Uterus (tissue), 4 donors: Measurements from ENCODE around the gene CPM. TPM values are rescaled to one million over a fixed set of nuclear protein-coding genes. Genes with fewer than 3 reads are reported as not detected.
"Not testable (repeated sequence)": the region's sequence is repeated elsewhere in the genome, so short reads cannot be mapped to it uniquely, and the experiment has no call there.

ENCODE experiments used
- DNase-seq, 2 donors: peaks; one replicate each; pipeline ENCODE4 v3.0.0-alpha.2; 2019 to 2020
- H3K27ac ChIP-seq, 2 donors: fragments of 200-600 bp; sonication (generic); 1 replicate in 1 of 2; 2 replicates in 1 of 2; pipeline ENCODE4 v1.5.1; 2016 to 2018
- H3K27me3 ChIP-seq, 2 donors: fragments of 200-600 bp; sonication (generic); one replicate each; pipeline ENCODE4 v1.5.1; 2018 to 2019; ENCODE audit warnings: control low read depth in 1 of 2
- H3K36me3 ChIP-seq, 2 donors: fragments of 200-600 bp; sonication (generic); one replicate each; pipeline ENCODE4 v1.5.1; 2019; ENCODE audit warnings: control low read depth in 1 of 2
- H3K4me1 ChIP-seq, 2 donors: fragments of 200-600 bp; sonication (generic); one replicate each; pipeline ENCODE4 v1.5.1; 2018 to 2019; ENCODE audit warnings: control low read depth in 1 of 2
- H3K4me3 ChIP-seq, 2 donors: fragments of 200-600 bp; sonication (generic); 1 replicate in 1 of 2; 2 replicates in 1 of 2; pipeline ENCODE4 v1.5.1; 2018 to 2019; ENCODE audit warnings: mild to moderate bottlenecking in 1 of 2
- H3K9me3 ChIP-seq, 2 donors: fragments of 200-600 bp; sonication (generic); one replicate each; pipeline ENCODE4 v1.5.1; 2019; ENCODE audit warnings: control low read depth in 1 of 2
- CTCF ChIP-seq, 4 experiments: fragments of 200-600 bp in 2 of 4; fragments of 450-650 bp in 2 of 4; sonication (generic) in 2 of 4; IDR thresholded peaks; one replicate each; pipeline ENCODE4 v1.5.1; 2016 to 2019; ENCODE audit warnings: antibody characterized with exemption in 4 of 4, mild to moderate bottlenecking in 2 of 4, moderate library complexity in 1 of 4
- POLR2A ChIP-seq, 2 donors: fragments of 450-650 bp; IDR thresholded peaks; one replicate each; pipeline ENCODE4 v1.6.1; 2016; ENCODE audit warnings: antibody characterized with exemption in 2 of 2, mild to moderate bottlenecking in 1 of 2, moderate library complexity in 1 of 2
- intact Hi-C: fragments of 100-400 bp; cut with DNase I; formaldehyde crosslinking; loops from one replicate; pipeline ENCODE4 v1.15.1; 2023; ENCODE audit warnings: low total_unique reads
- small RNA-seq: library from RNA; depleted of rRNA; stranded (forward); fragments of <200 nt; gene quantifications from one replicate; pipeline ENCODE3, GENCODE V24; 2016
- total RNA-seq, 4 donors: library from RNA; depleted of rRNA in 3 of 4; stranded (reverse); fragments of >200 nt in 3 of 4; gene quantifications; one replicate each; pipeline versions ENCODE4 v1.1.0 to v1.2.4, GENCODE V29; 2014 to 2023
- donor health status: DM: yes; HTN: yes; CAD: no.

CPM gene
- total RNA-seq, 4 donors from 2014 or later, result 4.4 to 20.0 (median 10.7) TPM

GRCh38 chr12:68805592-68806120 is 127.3 kb downstream of the CPM start:
- Histone ChIP-seq H3K9me3 (no peaks in the 10 kb centered on the region), H3K36me3 (no peaks in the 10 kb centered on the region), H3K4me1 (no peaks in the 10 kb centered on the region), H3K4me3 (no peak overlapping the region), H3K27me3 (no peaks in the 10 kb centered on the region), H3K27ac (no peak overlapping the region)
- TF ChIP-seq POLR2A (IDR thresholded peaks at IDR 0.05), result no peak
- TF ChIP-seq CTCF (IDR thresholded peaks at IDR 0.05), result no peak
- no peak for DNase-seq
- intact Hi-C loops, result no loop called here

- Histone ChIP-seq H3K9me3 (no peaks in the 10 kb centered on the region), H3K4me3 (no peak overlapping the region), H3K4me1 (no peaks in the 10 kb centered on the region), H3K27ac (no peak overlapping the region), H3K36me3 (no peaks in the 10 kb centered on the region), H3K27me3 (no peaks in the 10 kb centered on the region)
- TF ChIP-seq CTCF (IDR thresholded peaks at IDR 0.05), result no peak
- no peak for TF ChIP-seq POLR2A (IDR thresholded peaks at IDR 0.05)
- DNase-seq, result peak in 1 of 2 donors; percentile 26
- intact Hi-C loops, result no loop called here
Observed at GRCh38 chr12:68804657-68805591, 128.0 kb downstream of the CPM start.

GRCh38 chr12:68803948-68804656 is 128.9 kb downstream of the CPM start:
- no peak for DNase-seq
- no peaks in the 10 kb centered on the region for H3K27me3 ChIP-seq
- no peaks in the 10 kb centered on the region for H3K9me3 ChIP-seq
- TF ChIP-seq POLR2A (IDR thresholded peaks at IDR 0.05), result no peak
- no peak for TF ChIP-seq CTCF (IDR thresholded peaks at IDR 0.05)
- no peaks in the 10 kb centered on the region for H3K36me3 ChIP-seq
- H3K4me1 ChIP-seq, result no peaks in the 10 kb centered on the region
- intact Hi-C loops, result no loop called here
- H3K4me3 ChIP-seq, result no peak overlapping the region
- no peak overlapping the region for H3K27ac ChIP-seq

GRCh38 chr12:68802911-68803651 is 129.9 kb downstream of the CPM start:
- H3K4me3 ChIP-seq, H3K9me3 ChIP-seq, H3K36me3 ChIP-seq, intact Hi-C loops, H3K4me1 ChIP-seq, H3K27me3 ChIP-seq: not testable (repeated sequence)
- peak overlapping the region in 1 of 2 donors; percentile 37 for H3K27ac ChIP-seq
- DNase-seq, result peak; percentile 28 to 31

GRCh38 chr12:68802372-68802745 is 130.6 kb downstream of the CPM start:
- H3K4me3 ChIP-seq, DNase-seq, H3K4me1 ChIP-seq, H3K36me3 ChIP-seq, H3K27me3 ChIP-seq, H3K9me3 ChIP-seq, intact Hi-C loops: not testable (repeated sequence)
- H3K27ac ChIP-seq, result peak overlapping the region in 1 of 2 donors; percentile 19

Small RNAs within 50 kb of the gene (small RNA-seq; reads per million reads assigned to genes)
- gene AC025423.5, result not detected
- not detected for gene RNU7-4P

Other genes with a start within 250 kb of the CPM start
- 100 to 1,000 TPM in 1 of 4 donors, 10 to 100 TPM in 3; 56.9 to 114 (median 78.9) TPM for gene NUP107, start 246.2 kb downstream of the CPM start, total RNA-seq
- gene SLC35E3, start 187.0 kb downstream of the CPM start, total RNA-seq, result 10 to 100 TPM in 1 of 4 donors, 1 to 10 TPM in 1, under 1 TPM in 1, not detected in 1; 0.29 to 15.3 (median 6.5) TPM
- 100 to 1,000 TPM in 1 of 4 donors, 10 to 100 TPM in 3; 64.0 to 124 (median 85.0) TPM for gene MDM2, start 125.0 kb downstream of the CPM start, total RNA-seq